Nephron progenitor cell (in vitro differentiated cells): ENCODE data around the gene IL16.

Experiments
- DNase-seq: peaks from one replicate; pipeline ENCODE4 v3.0.0; 2021
- H3K27ac Mint-ChIP-seq: 2 replicates; pipeline ENCODE4 v1.8.0; 2021; ENCODE audit warnings: mild to moderate bottlenecking, moderate library complexity, mixed read lengths
- H3K27me3 Mint-ChIP-seq: 2 replicates; pipeline ENCODE4 v1.8.0; 2021; ENCODE audit warnings: mild to moderate bottlenecking, low read depth, mixed read lengths; ENCODE audit not compliant: poor library complexity
- H3K36me3 Mint-ChIP-seq: 2 replicates; pipeline ENCODE4 v1.8.0; 2021; ENCODE audit warnings: low read depth, mixed read lengths
- H3K4me1 Mint-ChIP-seq: 2 replicates; pipeline ENCODE4 v1.8.0; 2021; ENCODE audit warnings: mixed read lengths
- H3K4me3 Mint-ChIP-seq: 2 replicates; pipeline ENCODE4 v1.8.0; 2021; ENCODE audit warnings: mild to moderate bottlenecking, moderate library complexity, mixed read lengths
- H3K9me3 Mint-ChIP-seq: 2 replicates; pipeline ENCODE4 v1.8.0; 2021; ENCODE audit warnings: mild to moderate bottlenecking, moderate library complexity, mixed read lengths
- TF ChIP-seq, protein P1 (sequence below): fragments of 200-600 bp; sonication (generic); IDR thresholded peaks from 2 replicates; pipeline ENCODE4 v1.5.0; 2021; ENCODE audit warnings: antibody characterized with exemption

Gene IL16

DNA sequence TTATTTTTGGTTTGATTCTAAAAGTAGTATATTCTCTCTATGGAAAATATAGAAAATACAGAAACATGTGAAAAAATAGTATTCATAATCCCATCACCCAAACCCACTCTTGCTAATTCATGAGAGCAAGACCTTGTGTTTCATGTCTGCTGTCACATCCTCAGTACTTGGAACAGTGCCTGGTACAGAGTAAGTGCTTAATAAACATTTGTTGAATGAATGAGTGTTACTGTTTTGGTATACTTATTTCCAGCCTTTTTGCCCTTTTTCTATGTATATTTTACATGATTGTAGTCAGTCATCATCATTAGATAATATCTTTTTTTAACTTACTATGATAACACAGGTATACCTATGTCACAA lies 59.3 kb downstream of the IL16 start:
- Mint-ChIP-seq H3K36me3 (no peaks in the 10 kb centered on the region), H3K9me3 (peaks cover 5% of the 10 kb centered on the region)

DNA sequence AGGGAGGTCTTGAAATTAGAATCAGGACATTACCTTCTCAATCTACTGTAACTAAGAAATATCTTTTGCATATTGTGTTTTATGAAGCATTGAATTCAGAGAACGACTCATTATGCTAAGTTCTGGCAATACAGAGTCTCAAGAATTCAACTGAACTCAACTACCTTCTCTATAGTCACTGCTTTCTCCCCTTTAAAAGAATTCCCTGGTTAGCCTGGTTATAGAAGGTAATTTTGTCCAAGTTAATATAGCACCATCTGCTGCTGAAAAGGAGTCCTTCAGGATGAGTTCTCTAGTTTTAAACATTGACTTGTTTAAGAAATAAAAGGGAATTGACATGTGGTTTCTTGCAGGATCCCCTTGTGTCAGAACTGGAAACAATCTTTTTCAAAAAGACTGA lies 60.2 kb downstream of the IL16 start:
- H3K36me3 Mint-ChIP-seq: no peaks in the 10 kb centered on the region
- TF ChIP-seq, protein P1, sequence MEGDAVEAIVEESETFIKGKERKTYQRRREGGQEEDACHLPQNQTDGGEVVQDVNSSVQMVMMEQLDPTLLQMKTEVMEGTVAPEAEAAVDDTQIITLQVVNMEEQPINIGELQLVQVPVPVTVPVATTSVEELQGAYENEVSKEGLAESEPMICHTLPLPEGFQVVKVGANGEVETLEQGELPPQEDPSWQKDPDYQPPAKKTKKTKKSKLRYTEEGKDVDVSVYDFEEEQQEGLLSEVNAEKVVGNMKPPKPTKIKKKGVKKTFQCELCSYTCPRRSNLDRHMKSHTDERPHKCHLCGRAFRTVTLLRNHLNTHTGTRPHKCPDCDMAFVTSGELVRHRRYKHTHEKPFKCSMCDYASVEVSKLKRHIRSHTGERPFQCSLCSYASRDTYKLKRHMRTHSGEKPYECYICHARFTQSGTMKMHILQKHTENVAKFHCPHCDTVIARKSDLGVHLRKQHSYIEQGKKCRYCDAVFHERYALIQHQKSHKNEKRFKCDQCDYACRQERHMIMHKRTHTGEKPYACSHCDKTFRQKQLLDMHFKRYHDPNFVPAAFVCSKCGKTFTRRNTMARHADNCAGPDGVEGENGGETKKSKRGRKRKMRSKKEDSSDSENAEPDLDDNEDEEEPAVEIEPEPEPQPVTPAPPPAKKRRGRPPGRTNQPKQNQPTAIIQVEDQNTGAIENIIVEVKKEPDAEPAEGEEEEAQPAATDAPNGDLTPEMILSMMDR: peak; percentile 34
- no peak overlapping the region for H3K27ac Mint-ChIP-seq
- no peaks in the 10 kb centered on the region for H3K9me3 Mint-ChIP-seq
- peaks cover 12% of the 10 kb centered on the region for H3K27me3 Mint-ChIP-seq
- H3K4me3 Mint-ChIP-seq: no peak overlapping the region
- H3K4me1 Mint-ChIP-seq: peaks cover 5% of the 10 kb centered on the region
- no peak for DNase-seq

More for the DNA sequence above, 59.3 kb downstream of the IL16 start:
- no peak overlapping the region for H3K27ac Mint-ChIP-seq
- no peak for DNase-seq
- peaks cover 12% of the 10 kb centered on the region for H3K27me3 Mint-ChIP-seq
- TF ChIP-seq, protein P1: no peak
- H3K4me1 Mint-ChIP-seq: peaks cover 5% of the 10 kb centered on the region
- no peak overlapping the region for H3K4me3 Mint-ChIP-seq

DNA sequence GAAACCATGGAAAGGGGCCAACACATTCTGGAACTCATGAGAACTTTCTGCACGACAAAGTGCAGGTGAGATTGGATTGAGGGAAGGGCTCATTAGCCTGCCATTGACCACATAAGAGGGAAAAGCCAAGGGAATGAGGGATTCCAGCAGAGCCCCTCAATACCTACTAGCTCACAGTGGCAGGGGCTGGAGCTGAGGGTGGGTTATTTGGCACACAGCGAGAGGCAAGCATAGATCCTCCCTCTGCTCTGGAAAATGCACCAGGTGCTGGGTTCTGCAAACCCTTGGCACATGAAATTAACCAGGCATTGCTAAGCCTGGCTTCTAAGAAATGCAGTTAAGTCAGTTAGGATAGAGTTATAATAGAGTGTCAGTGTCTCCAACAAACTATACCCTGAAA lies 60.8 kb downstream of the IL16 start:
- no peak for DNase-seq
- Mint-ChIP-seq H3K9me3 (no peaks in the 10 kb centered on the region), H3K27me3 (peaks cover 12% of the 10 kb centered on the region), H3K4me1 (peaks cover 5% of the 10 kb centered on the region), H3K27ac (no peak overlapping the region), H3K36me3 (no peaks in the 10 kb centered on the region), H3K4me3 (no peak overlapping the region)
- TF ChIP-seq, protein P1: no peak

DNA sequence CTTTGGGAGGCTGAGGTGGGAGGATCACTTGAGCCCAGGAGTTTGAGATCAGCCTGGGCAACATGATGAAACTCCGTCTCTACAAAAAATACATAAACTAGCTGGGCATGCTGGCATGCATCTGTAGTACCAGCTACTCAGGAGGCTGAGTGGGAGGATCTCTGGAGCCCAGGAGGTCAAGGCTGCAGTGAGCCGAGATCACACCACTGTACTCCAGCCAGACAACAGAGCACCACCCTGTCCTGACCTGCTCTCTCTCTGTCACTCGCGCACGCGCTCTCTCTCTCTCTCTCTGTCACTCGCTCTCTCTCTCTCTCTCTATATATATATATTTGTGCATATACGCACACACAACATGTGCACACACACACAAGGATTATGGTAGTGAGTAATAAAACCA lies 61.8 kb downstream of the IL16 start:
- Mint-ChIP-seq H3K36me3 (no peaks in the 10 kb centered on the region), H3K9me3 (no peaks in the 10 kb centered on the region), H3K4me3 (no peak overlapping the region), H3K4me1 (peaks cover 5% of the 10 kb centered on the region), H3K27ac (no peak overlapping the region), H3K27me3 (peaks cover 12% of the 10 kb centered on the region)
- TF ChIP-seq, protein P1: no peak
- no peak for DNase-seq

DNA sequence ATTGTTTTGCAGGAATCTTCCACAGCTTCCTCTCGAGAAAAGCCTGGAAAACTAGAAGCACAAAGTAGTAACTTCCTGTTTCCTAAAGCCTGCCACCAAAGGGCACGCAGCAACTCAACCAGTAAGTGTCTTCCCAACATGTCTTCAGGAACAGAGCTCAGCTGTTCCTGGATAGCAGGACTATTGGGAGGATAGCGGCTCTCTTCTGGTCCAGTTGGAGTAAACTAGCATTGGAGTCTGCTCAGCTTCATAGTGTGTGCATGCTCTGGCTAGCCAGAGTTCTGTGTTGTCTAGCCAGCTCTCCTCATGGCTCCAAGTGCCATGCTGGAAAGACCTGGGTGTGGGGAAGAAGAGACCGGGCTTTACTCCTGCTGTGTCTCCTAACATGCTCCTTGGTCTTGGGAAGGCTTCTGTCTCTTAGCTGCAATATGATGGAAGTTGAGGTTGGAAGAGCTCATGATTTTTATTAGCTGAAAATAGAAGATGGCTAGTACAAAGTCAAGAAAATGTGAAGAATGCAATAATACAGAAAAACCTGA lies 63.1 kb downstream of the IL16 start:
- peaks cover 12% of the 10 kb centered on the region for H3K27me3 Mint-ChIP-seq
- no peak overlapping the region for H3K27ac Mint-ChIP-seq
- TF ChIP-seq, protein P1: no peak
- no peaks in the 10 kb centered on the region for H3K36me3 Mint-ChIP-seq
- H3K9me3 Mint-ChIP-seq: no peaks in the 10 kb centered on the region
- peaks cover under 1% of the 10 kb centered on the region for H3K4me1 Mint-ChIP-seq
- DNase-seq: no peak
- no peak overlapping the region for H3K4me3 Mint-ChIP-seq

DNA sequence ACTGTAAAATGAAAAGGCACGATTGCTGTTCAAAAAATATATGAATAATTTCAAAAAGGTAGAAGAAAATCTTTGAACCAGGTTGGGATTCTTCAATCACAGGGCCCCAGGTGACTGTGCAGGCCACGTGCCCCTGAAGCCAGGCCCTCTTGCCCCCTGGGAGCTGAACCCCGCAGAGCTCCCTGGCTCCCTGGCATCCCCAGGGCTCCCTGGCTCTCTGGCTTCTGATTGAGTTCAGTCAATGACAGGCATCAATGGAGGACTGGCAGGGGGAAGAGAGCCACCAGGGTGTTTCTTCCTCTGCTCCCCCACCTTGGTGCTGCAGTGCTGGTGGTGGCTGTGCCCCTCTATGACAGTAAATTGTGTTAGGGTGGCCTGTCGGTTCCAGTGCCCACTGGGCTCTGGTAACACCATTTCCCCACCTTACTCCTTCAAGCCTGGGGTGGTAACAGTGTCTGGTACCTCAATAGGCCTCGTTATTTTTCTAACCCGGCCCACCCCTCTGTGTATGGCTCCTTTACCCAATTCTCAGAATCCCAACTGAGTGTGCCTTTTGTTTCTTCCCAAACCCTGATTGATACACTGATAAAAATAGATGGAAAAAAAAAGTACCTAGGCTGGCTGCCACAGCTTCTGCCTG lies 64.6 kb downstream of the IL16 start:
- H3K4me1 Mint-ChIP-seq: peaks cover 15% of the 10 kb centered on the region
- peaks cover 8% of the 10 kb centered on the region for H3K27me3 Mint-ChIP-seq
- no peaks in the 10 kb centered on the region for H3K9me3 Mint-ChIP-seq
- H3K4me3 Mint-ChIP-seq: no peak overlapping the region
- H3K27ac Mint-ChIP-seq: no peak overlapping the region
- H3K36me3 Mint-ChIP-seq: no peaks in the 10 kb centered on the region
- TF ChIP-seq, protein P1: no peak
- DNase-seq: no peak
